ENCODE results near the gene CEACAM1. TPM values are rescaled to one million over a fixed set of nuclear protein-coding genes. Genes with fewer than 3 reads are reported as not detected.

The CEACAM1 gene
- total RNA-seq, 1 experiment from 2014 or later, result 7.1 TPM

- Mint-ChIP-seq H3K4me3 (ENCODE audit: unreplicated experiment) (no peak overlapping the region), H3K9me3 (ENCODE audit: unreplicated experiment) (no peaks in the 10 kb centered on the region), H3K4me1 (ENCODE audit: low read depth, unreplicated experiment) (peaks cover 16% of the 10 kb centered on the region), H3K36me3 (ENCODE audit: insufficient read depth, unreplicated experiment) (no peaks in the 10 kb centered on the region), H3K27me3 (ENCODE audit: insufficient read depth, unreplicated experiment) (no peaks in the 10 kb centered on the region), H3K27ac (ENCODE audit: unreplicated experiment) (no peak overlapping the region)
- intact Hi-C loops (cut with micrococcal nuclease; ENCODE audit: unreplicated experiment), result no loop called here
- ChIA-PET CTCF (interaction anchor here (0.7 kb wide), 1 partner anchor 28 kb away, joined by 4 read pairs; no protein-coding TSS in a partner anchor), POLR2A (no interaction called here)
- no peaks in the 10 kb centered on the region for H3K27me3 ChIP-seq (replicated peaks; ENCODE audit: control insufficient read depth, insufficient read depth, low read length)
- BruUV-seq (replicated peaks), result no TSS peak
- H3K36me3 ChIP-seq (ENCODE audit: control insufficient read depth, insufficient read depth, low read length), result no peaks in the 10 kb centered on the region
- no peak for DNase-seq
- H3K9me3 ChIP-seq, result no peaks in the 10 kb centered on the region; the same call in 1 of the 2 replicates
- no peak for TF ChIP-seq CTCF (IDR thresholded peaks at IDR 0.05; ENCODE audit: insufficient read depth in 1 of 2, low read depth in 1 of 2, low read length in 1 of 2, severe bottlenecking in 1 of 2, unreplicated experiment in 1 of 2)
- peaks cover 23% of the 10 kb centered on the region for H3K4me1 ChIP-seq
- no peak overlapping the region for H3K4me3 ChIP-seq (ENCODE audit: low read depth, low read length)
Observed at GRCh38 chr19:42477933-42478332, 50.3 kb downstream of the CEACAM1 start.

DNA sequence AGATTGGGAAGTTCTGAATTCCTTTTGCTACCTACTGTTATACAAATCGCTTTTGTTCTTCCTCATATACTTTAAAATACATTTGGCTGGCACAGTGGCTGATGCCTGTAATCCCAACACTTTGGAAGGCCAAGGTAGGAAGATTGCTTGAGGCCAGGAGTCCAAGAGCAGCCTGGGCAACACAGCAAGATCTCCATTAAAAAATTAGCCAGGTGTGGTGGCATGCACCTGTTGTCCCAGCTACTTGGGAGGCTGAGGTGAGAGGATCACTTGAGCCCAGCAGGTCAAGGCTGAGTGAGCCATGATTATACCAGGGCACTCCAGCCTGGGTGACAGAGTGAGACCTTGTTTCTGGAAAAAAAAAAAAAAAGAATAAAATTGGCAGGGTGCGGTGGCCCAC lies 51.2 kb downstream of the CEACAM1 start:
- CTCF ChIA-PET, result no interaction called here
- TF ChIP-seq CTCF (IDR thresholded peaks at IDR 0.05; ENCODE audit: insufficient read depth in 1 of 2, low read depth in 1 of 2, low read length in 1 of 2, severe bottlenecking in 1 of 2, unreplicated experiment in 1 of 2), result no peak
- POLR2A ChIA-PET, result no interaction called here
- H3K9me3 ChIP-seq, result no peaks in the 10 kb centered on the region; the same call in 1 of the 2 replicates
- no peak overlapping the region for H3K4me3 ChIP-seq (ENCODE audit: low read depth, low read length)
- Mint-ChIP-seq H3K4me3 (ENCODE audit: unreplicated experiment) (no peak overlapping the region), H3K9me3 (ENCODE audit: unreplicated experiment) (no peaks in the 10 kb centered on the region), H3K4me1 (ENCODE audit: low read depth, unreplicated experiment) (peaks cover 16% of the 10 kb centered on the region), H3K27me3 (ENCODE audit: insufficient read depth, unreplicated experiment) (no peaks in the 10 kb centered on the region), H3K27ac (ENCODE audit: unreplicated experiment) (no peak overlapping the region), H3K36me3 (ENCODE audit: insufficient read depth, unreplicated experiment) (no peaks in the 10 kb centered on the region)
- H3K36me3 ChIP-seq (ENCODE audit: control insufficient read depth, insufficient read depth, low read length), result no peaks in the 10 kb centered on the region
- intact Hi-C loops (cut with micrococcal nuclease; ENCODE audit: unreplicated experiment), result no loop called here
- H3K4me1 ChIP-seq, result peaks cover 23% of the 10 kb centered on the region
- no TSS peak for BruUV-seq (replicated peaks)
- no peak for DNase-seq
- no peaks in the 10 kb centered on the region for H3K27me3 ChIP-seq (replicated peaks; ENCODE audit: control insufficient read depth, insufficient read depth, low read length)

DNA sequence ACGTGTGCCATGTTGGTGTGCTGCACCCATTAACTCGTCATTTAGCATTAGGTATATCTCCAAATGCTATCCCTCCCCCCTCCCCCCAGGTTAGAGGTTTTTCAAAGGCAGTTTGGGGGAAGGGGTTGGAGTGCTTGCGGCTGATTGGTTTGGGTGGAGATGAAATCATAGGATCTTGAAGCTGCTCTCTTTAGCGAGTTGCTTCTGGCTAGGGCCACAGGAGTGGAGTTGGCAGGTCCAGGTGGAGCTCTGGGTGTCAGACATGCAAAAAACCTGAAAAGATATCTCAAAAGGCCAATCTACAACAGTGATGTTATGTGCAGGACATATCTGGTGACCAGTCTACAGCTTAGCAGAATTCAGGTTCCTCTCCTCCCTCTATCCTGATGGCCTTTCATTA lies 52.9 kb downstream of the CEACAM1 start:
- Mint-ChIP-seq H3K4me3 (ENCODE audit: unreplicated experiment) (no peak overlapping the region), H3K36me3 (ENCODE audit: insufficient read depth, unreplicated experiment) (no peaks in the 10 kb centered on the region), H3K27ac (ENCODE audit: unreplicated experiment) (no peak overlapping the region), H3K9me3 (ENCODE audit: unreplicated experiment) (no peaks in the 10 kb centered on the region), H3K4me1 (ENCODE audit: low read depth, unreplicated experiment) (peaks cover 2% of the 10 kb centered on the region), H3K27me3 (ENCODE audit: insufficient read depth, unreplicated experiment) (no peaks in the 10 kb centered on the region)
- H3K27me3 ChIP-seq (replicated peaks; ENCODE audit: control insufficient read depth, insufficient read depth, low read length), result no peaks in the 10 kb centered on the region
- H3K36me3 ChIP-seq (ENCODE audit: control insufficient read depth, insufficient read depth, low read length), result no peaks in the 10 kb centered on the region
- POLR2A ChIA-PET, result no interaction called here
- CTCF ChIA-PET, result no interaction called here
- no peaks in the 10 kb centered on the region; the same call in 1 of the 2 replicates for H3K9me3 ChIP-seq
- no TSS peak for BruUV-seq (replicated peaks)
- H3K4me1 ChIP-seq, result peaks cover 12% of the 10 kb centered on the region
- intact Hi-C loops (cut with micrococcal nuclease; ENCODE audit: unreplicated experiment), result no loop called here
- H3K4me3 ChIP-seq (ENCODE audit: low read depth, low read length), result no peak overlapping the region
- no peak for TF ChIP-seq CTCF (IDR thresholded peaks at IDR 0.05; ENCODE audit: insufficient read depth in 1 of 2, low read depth in 1 of 2, low read length in 1 of 2, severe bottlenecking in 1 of 2, unreplicated experiment in 1 of 2)
- DNase-seq, result no peak

Measured in Caco-2 (cell line).